ENCODE data around the gene SPECC1L.
A peak's percentile ranks its signal among the peaks of the same experiment; 100 is the strongest.
"Not testable (repeated sequence)": the region's sequence is repeated elsewhere in the genome, so short reads cannot be mapped to it uniquely, and the experiment has no call there.

SPECC1L gene

GRCh38 chr22:24247011-24247507 lies 23.6 kb upstream of the SPECC1L start:
- peaks cover 23% of the 10 kb centered on the region for H3K4me1 ChIP-seq (ENCODE audit: insufficient read depth, low read length)
- ATAC-seq (ENCODE audit: insufficient read depth, low read depth) = no peak
- no peak overlapping the region for H2AFZ ChIP-seq (ENCODE audit: low read depth, low read length)

GRCh38 chr22:24247564-24248344 lies 22.9 kb upstream of the SPECC1L start:
- Histone ChIP-seq H3K27me3 (ENCODE audit: insufficient read depth, low read length, poor library complexity) (no peaks in the 10 kb centered on the region), H3K9ac (ENCODE audit: low read depth, low read length) (no peak overlapping the region), H3K4me3 (ENCODE audit: low read depth in 1 of 2, low read length in 2 of 2) (no peak overlapping the region), H3K36me3 (ENCODE audit: insufficient read depth, low read length) (no peaks in the 10 kb centered on the region), H3K4me1 (ENCODE audit: insufficient read depth, low read length) (peaks cover 16% of the 10 kb centered on the region), H2AFZ (ENCODE audit: low read depth, low read length) (no peak overlapping the region), H3K27ac (ENCODE audit: low read length) (no peak overlapping the region), H4K20me1 (ENCODE audit: insufficient read depth, low read length) (no peaks in the 10 kb centered on the region; the same call in none of the 2 replicates), H3K79me2 (ENCODE audit: insufficient read depth, low read length) (no peaks in the 10 kb centered on the region), H3K4me2 (ENCODE audit: insufficient read depth, low read length) (no peak overlapping the region), H3K9me3 (ENCODE audit: insufficient read depth, low read length, severe bottlenecking) (no peaks in the 10 kb centered on the region)
- peak; percentile 78; the same call in 2 of the 3 replicates for ATAC-seq (ENCODE audit: insufficient read depth, low read depth)
- DNase-seq = peak; percentile 42
- peak; percentile 72 for TF ChIP-seq CTCF (IDR thresholded peaks at IDR 0.05; ENCODE audit: borderline replicate concordance, extremely low read depth, low read length, poor library complexity, severe bottlenecking)
- TF ChIP-seq EZH2 (IDR thresholded peaks at IDR 0.05; ENCODE audit: borderline replicate concordance, low read depth, low read length, severe bottlenecking) = no peak

More at GRCh38 chr22:24247011-24247507, 23.6 kb upstream of the SPECC1L start:
- Histone ChIP-seq H3K4me2 (ENCODE audit: insufficient read depth, low read length) (no peak overlapping the region), H3K27ac (ENCODE audit: low read length) (no peak overlapping the region), H3K9ac (ENCODE audit: low read depth, low read length) (no peak overlapping the region), H3K36me3 (ENCODE audit: insufficient read depth, low read length) (no peaks in the 10 kb centered on the region), H3K9me3 (ENCODE audit: insufficient read depth, low read length, severe bottlenecking) (no peaks in the 10 kb centered on the region), H4K20me1 (ENCODE audit: insufficient read depth, low read length) (no peaks in the 10 kb centered on the region; the same call in none of the 2 replicates), H3K4me3 (ENCODE audit: low read depth in 1 of 2, low read length in 2 of 2) (no peak overlapping the region), H3K79me2 (ENCODE audit: insufficient read depth, low read length) (no peaks in the 10 kb centered on the region), H3K27me3 (ENCODE audit: insufficient read depth, low read length, poor library complexity) (no peaks in the 10 kb centered on the region)
- TF ChIP-seq EZH2 (IDR thresholded peaks at IDR 0.05; ENCODE audit: borderline replicate concordance, low read depth, low read length, severe bottlenecking) (no peak), CTCF (IDR thresholded peaks at IDR 0.05; ENCODE audit: borderline replicate concordance, extremely low read depth, low read length, poor library complexity, severe bottlenecking) (no peak)
- no peak for DNase-seq

DNA sequence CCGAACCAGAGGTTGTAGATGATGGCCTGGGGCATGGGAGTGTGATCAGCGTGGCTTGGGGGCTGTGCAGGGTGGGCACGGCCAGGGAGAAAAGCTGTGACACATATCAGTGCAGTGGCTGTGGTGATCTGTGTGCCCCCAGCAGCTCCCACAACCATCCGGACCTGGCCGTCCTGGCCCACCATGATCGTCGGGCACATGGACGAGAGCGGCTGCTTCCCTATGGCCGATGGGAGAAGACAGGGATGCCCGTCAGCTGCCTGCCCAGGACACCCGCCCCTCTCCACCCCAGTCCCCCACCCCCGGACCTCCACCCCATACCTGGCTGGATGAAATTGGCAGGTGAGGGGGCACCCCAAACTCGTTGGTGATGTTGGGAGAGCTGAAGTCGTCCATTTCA lies 22.0 kb upstream of the SPECC1L start:
- H3K4me2 ChIP-seq (ENCODE audit: insufficient read depth, low read length); ATAC-seq (ENCODE audit: insufficient read depth, low read depth); H3K27me3 ChIP-seq (ENCODE audit: insufficient read depth, low read length, poor library complexity); H3K9ac ChIP-seq (ENCODE audit: low read depth, low read length); DNase-seq; H2AFZ ChIP-seq (ENCODE audit: low read depth, low read length); H3K36me3 ChIP-seq (ENCODE audit: insufficient read depth, low read length); H3K27ac ChIP-seq (ENCODE audit: low read length); H3K4me1 ChIP-seq (ENCODE audit: insufficient read depth, low read length); H4K20me1 ChIP-seq (ENCODE audit: insufficient read depth, low read length); H3K9me3 ChIP-seq (ENCODE audit: insufficient read depth, low read length, severe bottlenecking); H3K4me3 ChIP-seq (ENCODE audit: low read depth in 1 of 2, low read length in 2 of 2); H3K79me2 ChIP-seq (ENCODE audit: insufficient read depth, low read length): not testable (repeated sequence)

GRCh38 chr22:24249413-24249812 lies 21.2 kb upstream of the SPECC1L start:
- H3K27ac ChIP-seq (ENCODE audit: low read length); H3K9me3 ChIP-seq (ENCODE audit: insufficient read depth, low read length, severe bottlenecking); H3K9ac ChIP-seq (ENCODE audit: low read depth, low read length); H3K27me3 ChIP-seq (ENCODE audit: insufficient read depth, low read length, poor library complexity); H3K36me3 ChIP-seq (ENCODE audit: insufficient read depth, low read length); H2AFZ ChIP-seq (ENCODE audit: low read depth, low read length); ATAC-seq (ENCODE audit: insufficient read depth, low read depth); H3K79me2 ChIP-seq (ENCODE audit: insufficient read depth, low read length); H3K4me1 ChIP-seq (ENCODE audit: insufficient read depth, low read length); H4K20me1 ChIP-seq (ENCODE audit: insufficient read depth, low read length); DNase-seq; H3K4me2 ChIP-seq (ENCODE audit: insufficient read depth, low read length); H3K4me3 ChIP-seq (ENCODE audit: low read depth in 1 of 2, low read length in 2 of 2): not testable (repeated sequence)

GRCh38 chr22:24251286-24251685 lies 19.3 kb upstream of the SPECC1L start:
- not testable (repeated sequence) for ATAC-seq (ENCODE audit: insufficient read depth, low read depth); H3K36me3 ChIP-seq (ENCODE audit: insufficient read depth, low read length)

GRCh38 chr22:24253126-24253525 lies 17.5 kb upstream of the SPECC1L start:
- H3K27ac ChIP-seq (ENCODE audit: low read length); ATAC-seq (ENCODE audit: insufficient read depth, low read depth): not testable (repeated sequence)

More at GRCh38 chr22:24251286-24251685, 19.3 kb upstream of the SPECC1L start:
- H3K4me3 ChIP-seq (ENCODE audit: low read depth in 1 of 2, low read length in 2 of 2); H3K27ac ChIP-seq (ENCODE audit: low read length); H2AFZ ChIP-seq (ENCODE audit: low read depth, low read length); H3K27me3 ChIP-seq (ENCODE audit: insufficient read depth, low read length, poor library complexity); H3K4me1 ChIP-seq (ENCODE audit: insufficient read depth, low read length); H3K9ac ChIP-seq (ENCODE audit: low read depth, low read length); H4K20me1 ChIP-seq (ENCODE audit: insufficient read depth, low read length); DNase-seq; H3K79me2 ChIP-seq (ENCODE audit: insufficient read depth, low read length); H3K4me2 ChIP-seq (ENCODE audit: insufficient read depth, low read length); H3K9me3 ChIP-seq (ENCODE audit: insufficient read depth, low read length, severe bottlenecking): not testable (repeated sequence)

More at GRCh38 chr22:24253126-24253525, 17.5 kb upstream of the SPECC1L start:
- not testable (repeated sequence) for DNase-seq; H3K79me2 ChIP-seq (ENCODE audit: insufficient read depth, low read length); H3K9ac ChIP-seq (ENCODE audit: low read depth, low read length); H3K4me3 ChIP-seq (ENCODE audit: low read depth in 1 of 2, low read length in 2 of 2); H3K4me2 ChIP-seq (ENCODE audit: insufficient read depth, low read length); H3K9me3 ChIP-seq (ENCODE audit: insufficient read depth, low read length, severe bottlenecking); H2AFZ ChIP-seq (ENCODE audit: low read depth, low read length); H3K36me3 ChIP-seq (ENCODE audit: insufficient read depth, low read length); H4K20me1 ChIP-seq (ENCODE audit: insufficient read depth, low read length); H3K27me3 ChIP-seq (ENCODE audit: insufficient read depth, low read length, poor library complexity); H3K4me1 ChIP-seq (ENCODE audit: insufficient read depth, low read length)
